GM21576 (cell line): Measurements from ENCODE around the gene C8G.

ENCODE experiments used
- ATAC-seq: cut with Tn5 transposase; IDR thresholded peaks from one replicate; pipeline ENCODE4 v1.9.1; 2021; ENCODE audit warnings: mild to moderate bottlenecking, moderate library complexity; ENCODE audit not compliant: unreplicated experiment

The C8G gene

DNA sequence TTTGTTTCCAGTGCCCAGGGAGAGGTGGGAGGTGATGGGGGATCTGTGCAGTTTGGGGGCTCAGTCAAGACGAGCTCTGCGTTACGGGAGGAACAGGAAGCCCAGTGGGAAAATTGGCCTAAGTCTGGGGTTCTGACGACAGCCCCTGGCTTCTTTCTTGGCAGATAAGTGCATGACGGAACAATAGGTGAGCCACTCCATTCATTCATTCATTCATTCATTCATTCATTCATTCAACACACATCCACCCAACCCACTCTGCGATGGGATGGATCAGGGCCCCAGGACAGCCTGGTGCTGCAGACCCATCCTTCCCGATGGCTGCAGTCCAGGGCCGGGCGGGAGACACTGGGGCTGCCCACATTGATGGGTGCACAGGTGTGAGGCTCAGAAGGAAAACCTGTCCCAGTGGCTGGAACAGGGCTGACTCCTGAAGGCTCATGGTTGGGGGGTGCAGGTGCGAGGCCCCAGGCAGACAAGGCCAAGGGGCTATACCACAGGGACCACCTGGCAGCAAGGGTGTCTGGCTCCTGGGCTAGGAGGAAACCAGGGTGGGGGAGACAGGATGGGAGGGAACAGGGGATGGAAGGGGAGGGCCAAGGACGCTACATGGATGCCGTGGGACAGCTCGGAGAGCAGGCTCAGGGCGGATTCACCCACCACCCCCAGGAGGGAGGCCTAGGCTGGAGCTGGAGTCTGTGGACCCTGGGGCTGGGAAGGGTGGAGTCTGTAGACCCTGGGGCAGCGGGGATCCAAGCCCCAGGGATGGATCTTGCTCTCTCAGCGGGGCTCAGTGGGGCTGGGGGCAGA is 35.8 kb downstream of the C8G start:
- no peak for ATAC-seq

DNA sequence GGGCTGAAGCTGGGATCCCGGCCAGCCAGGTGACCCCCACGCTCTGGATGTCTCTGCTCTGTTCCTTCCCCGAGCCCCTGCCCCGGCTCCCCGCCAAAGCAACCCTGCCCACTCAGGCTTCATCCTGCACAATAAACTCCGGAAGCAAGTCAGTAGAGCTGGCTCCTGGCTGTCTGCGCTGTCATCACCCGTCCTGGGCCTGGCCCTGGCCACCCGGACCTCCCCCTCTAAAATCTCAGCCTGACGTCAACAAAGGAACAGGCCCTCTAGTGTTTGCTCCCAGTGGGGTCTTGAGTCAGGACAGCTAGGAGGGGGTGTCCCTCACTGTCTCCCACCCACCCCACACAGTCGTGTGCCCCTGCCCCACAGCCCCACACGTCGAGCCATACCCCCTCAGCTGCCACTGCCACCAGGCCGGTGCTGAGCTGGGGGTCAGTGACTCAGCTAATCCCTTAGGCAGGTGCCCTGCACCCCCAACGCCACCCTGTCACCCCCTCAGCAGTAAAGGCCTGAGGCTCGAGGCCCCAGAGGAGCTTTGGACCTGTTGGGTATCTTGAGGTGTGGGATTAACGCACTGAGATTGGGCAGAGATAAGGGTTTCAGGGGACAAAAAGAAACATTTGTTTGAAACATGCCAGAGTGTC is 36.7 kb downstream of the C8G start:
- no peak for ATAC-seq

DNA sequence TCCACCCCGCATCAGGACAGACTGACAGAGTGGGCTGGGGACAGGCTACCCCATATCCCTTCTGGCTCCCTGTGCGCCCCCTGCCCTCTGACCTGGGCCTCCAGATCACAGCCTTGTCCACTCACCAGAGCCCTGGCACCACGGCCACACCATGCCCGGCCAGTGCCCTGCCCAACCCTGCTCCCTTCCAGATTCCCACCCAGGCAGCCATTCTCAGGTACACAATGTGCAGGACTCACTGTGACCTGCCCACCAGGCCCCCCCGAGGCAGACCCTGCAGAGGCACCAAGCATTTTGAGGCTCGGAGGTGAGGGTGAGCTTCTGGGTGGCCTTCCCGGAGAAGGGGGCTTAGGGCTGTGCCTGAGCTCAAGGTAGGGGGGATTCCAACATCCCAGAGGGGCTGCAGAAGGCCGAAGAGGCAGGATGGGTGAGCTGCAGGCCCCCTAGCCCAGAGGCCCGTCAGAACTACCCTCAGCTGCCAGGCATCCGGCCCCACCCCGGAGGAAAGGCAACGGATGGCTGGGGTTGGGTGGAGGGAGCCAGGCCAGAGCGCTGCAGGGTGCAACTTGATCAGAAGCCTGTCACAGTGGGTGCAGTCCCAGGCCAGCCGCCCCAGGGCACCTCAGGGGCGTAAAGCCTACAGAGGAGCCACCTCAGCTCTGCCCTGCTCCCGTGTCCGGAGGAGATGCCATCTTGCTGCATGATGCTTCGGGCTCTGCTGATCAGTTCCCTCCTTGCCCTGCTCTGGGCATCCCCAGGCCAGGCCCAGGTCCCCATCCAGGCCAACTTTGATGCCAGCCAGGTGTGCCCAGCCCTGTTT is 37.4 kb downstream of the C8G start, which contains the start of gene LCNL1:
TSS of gene LCNL1 (plus strand) at position 762 of the 820 bp plus-strand sequence. CDS start 594 bp downstream, outside the sequence.
- ATAC-seq = no peak

- ATAC-seq = no peak
Measured at GRCh38 chr9:136983167-136983566, 38.1 kb downstream of the C8G start.

DNA sequence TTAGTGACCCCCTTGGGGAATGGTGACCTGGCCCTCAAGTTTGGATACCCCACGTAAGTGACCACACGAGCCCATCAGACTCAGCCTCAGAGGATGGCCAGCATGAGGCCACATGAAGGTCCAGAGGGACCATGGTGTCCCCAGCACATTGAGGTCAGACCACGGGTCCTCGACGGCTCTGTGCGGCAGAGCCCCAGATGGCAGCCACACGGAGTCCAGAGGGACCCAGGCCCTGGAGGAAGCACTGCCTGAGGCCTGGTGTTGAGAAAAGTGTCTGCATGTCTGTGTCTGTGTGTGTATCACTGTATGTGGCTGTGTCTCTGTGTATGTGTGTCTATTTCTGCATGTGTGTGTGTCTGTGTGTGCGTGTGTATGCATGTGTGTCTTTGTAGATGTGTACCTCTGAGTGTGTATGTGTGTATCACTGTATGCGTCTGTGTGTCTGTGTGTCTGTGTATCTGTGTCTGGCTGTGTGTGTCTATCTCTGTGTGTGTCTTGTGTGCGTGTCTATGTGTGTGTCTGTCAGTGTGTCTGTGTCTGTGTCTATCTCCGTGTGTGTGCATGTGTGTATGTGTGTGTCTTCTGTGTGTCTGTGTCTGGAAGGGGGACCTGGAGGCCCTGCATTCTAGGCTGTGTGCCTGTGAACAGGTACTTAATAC is 38.7 kb downstream of the C8G start:
- ATAC-seq = no peak

- no peak for ATAC-seq
Measured at GRCh38 chr9:136984464-136985026, 39.5 kb downstream of the C8G start.

DNA sequence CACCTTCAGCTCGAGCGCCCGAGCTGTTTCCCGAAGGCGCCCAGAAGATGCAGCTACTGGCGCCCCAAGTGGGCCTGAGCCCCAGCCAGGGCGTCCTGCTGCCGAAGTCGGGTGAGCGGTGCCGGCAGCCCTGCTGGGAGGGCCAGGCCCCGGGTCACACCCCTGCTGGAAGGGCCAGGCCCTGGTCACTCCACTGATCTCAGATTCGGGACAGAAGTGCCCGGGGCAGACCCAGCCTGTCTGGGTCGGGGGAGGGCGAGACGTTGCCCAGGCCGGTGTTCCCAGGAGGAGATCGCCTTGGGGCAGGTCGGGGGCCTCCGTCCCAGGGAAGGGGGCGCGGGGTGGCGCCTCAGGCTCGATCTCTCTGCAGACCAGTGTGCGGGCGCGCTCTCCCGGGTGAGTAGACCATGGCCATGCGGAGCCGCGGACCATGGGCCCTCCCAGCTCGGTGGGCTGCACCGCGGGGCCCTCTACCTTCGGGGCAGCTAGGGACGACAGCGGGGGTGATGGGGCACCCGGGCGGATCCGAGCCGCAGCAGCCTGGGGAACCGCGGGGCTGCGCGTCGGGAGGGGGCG is 40.1 kb downstream of the C8G start:
- no peak for ATAC-seq

DNA sequence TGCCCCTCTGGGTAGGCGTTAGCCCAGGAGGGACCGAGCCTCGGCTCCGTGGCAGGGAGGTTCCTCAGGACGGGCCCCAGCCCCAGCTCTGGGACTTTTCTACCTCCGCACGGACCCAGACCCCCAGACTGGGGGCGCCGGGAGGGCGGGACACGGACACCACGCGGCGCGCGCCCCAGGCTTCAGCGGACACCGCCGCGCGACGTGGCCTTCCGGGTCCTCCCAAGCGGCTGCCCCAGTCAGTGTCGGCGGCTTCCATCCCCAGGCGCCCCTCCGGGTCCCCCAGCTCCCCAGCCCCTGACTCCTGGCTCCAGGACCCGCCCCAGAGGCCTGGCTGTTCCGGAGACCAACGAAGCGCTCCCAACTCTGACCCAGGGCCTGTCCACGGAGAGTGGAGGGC is 40.8 kb downstream of the C8G start:
- no peak for ATAC-seq

GRCh38 chr9:136988872-136989271 is 43.8 kb downstream of the C8G start:
- ATAC-seq = no peak

DNA sequence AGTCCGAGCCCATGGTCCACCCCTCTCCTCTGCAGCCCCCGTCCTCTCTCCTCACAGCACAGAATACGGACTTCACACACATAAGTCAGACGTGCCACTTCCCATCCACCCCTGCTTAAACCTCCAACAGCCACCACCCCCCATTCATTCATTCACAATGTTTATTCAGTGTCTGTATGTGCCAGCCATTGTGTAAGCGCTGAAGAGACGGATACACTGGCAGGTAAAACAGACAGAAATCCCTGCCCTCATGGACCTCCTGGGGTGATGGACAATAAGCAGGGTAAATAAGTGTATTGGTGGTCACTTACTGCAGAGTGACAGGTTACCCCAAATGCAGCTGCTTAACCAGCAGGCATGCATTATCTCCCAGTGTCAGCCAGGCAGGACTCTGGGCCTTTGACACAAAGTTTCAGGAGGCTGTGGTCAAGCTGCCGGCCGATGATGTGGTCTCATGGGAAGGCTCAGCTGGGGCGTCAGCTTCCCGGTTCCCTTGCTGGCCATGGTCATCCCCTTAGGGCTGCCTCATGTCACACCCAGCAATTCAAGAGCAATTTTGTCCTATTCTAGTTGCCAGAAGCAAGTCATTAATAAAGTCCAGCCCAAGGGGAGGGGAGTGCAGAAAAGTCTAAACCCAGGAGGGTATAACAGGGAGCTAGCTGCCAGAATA is 45.3 kb downstream of the C8G start:
- no peak for ATAC-seq

DNA sequence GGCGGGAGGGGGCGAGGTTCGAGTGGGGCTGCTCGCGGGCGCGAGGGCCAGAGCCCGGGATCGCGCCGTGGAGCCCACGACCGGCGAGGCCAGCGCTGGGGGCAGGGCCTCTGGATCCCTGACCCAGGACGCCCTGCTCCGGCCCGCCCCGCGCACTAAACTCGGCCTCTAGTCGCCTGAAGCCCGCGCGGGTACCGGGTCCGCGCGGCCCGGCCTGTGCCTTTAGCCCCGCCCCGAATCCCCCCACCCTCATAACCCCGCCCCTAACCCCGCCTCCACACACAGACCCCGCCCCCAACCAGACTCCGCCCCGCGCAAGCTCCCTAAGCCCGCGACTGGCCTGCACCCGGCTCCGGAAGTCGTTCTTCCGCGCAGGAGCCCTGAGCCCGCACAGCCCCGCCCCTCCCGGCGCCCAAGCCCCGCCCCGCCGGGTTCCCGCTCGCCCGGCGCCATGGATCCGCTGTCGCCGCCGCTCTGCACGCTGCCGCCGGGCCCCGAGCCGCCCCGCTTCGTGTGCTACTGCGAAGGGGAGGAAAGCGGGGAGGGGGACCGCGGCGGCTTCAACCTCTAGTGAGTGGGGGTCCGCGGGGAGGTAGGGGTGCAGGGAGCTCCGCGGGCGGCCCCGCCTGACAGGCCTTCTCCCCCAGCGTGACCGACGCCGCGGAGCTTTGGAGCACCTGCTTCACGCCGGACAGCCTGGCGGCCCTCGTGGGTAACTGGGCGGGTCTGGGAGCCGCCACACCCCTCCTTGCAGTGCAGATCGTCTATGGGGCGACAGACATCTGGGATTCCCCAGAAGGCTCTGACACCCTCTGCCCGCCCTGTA is 47.2 kb downstream of the C8G start, which contains the start of gene PAXX:
TSS of gene PAXX (plus strand) at position 430 of the 826 bp plus-strand sequence. CDS start at position 452, 22 bp downstream.
- peak; percentile 74 for ATAC-seq

DNA sequence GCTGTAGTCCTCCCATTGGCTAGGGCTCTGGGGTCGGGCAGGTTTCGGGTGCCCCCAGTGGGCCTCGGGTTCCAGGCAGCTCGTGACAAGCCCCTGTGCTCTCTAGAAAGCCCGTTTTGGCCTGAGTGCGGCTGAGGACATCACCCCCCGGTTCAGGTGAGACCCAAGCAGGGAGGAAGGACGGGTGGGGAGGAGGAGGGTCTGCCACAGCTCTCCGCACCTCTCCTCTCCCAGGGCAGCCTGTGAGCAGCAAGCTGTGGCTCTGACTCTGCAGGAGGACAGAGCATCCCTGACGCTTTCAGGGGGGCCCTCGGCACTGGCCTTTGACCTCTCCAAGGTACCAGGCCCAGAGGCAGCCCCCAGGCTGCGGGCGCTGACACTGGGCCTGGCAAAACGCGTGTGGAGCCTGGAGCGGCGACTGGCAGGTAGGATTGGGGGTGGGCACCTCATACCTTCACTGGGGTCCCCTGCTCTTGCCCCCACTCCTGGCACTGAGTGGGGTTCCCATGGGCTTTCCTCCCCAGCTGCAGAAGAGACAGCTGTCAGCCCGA is 47.9 kb downstream of the C8G start:
- ATAC-seq = no peak

DNA sequence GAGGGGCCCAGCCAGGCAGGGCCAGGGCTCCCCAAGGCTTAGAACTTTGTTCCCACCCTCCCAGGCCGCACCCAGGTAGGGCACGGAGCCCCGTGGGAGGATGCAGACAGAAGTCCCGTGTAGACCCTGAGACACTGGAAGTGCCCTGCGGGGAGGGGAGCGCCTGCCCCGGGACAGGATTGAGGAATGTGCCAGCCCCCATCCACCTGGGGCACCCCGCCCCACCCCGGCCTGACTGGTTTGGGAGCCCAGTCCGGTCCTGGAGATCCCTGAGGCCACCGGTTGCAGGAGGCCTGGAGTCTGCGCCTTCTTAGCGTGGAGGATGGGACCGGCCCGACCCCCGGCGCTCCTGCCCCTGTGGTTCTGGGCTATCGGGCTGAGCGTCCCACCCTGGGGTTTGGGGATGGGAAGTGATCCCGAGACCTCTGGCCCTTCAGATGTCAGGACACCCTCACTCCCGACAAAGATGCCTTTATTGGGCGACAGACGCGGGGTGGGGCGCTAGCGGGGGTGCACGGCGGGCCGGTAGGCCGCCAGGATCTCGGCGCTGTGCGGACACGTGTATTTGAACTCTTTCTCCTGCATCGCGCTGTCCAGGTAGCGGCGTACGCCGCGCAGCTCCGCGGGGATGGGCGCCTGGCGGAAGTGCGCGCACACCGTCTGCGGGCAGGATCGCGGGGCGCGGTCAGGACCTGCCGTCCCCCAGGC is 49.3 kb downstream of the C8G start:
- ATAC-seq = no peak

DNA sequence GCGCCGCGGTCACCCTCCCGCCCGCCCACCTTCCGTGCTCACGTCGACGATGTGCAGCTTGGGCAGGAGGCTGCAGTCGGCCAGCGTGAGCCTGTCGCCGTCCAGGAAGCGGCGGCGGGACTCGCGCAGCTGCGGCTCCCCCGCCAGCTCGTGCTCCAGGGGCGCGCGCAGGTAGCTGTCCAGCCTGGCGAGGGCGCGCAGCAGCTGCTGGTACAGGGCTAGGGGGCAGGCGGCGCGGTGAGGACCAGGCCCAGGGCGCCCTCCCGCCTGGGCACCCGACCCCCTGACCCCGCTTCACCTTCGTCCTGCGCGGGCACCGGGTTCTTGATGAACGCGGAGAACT is 49.8 kb downstream of the C8G start:
- ATAC-seq = no peak

DNA sequence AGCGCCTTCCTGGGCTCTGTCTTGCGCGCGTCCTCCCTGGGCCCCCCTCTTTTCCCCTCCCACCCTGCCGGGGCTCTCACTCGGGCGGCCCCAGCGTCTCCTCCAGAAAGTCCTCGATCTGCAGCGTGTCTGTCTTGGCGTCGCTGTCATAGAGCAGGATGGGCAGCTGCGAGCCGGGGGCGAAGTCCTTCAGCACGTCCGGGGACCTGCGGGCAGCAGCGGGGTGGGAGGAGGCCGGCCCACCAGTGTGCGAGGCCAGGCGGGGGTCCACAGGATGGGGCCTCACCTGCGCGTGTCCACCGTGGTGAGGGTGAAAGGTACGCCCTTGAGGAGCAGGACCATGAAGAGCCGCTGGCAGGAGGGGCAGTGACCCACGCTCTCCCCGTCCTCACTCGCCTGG is 50.3 kb downstream of the C8G start:
- ATAC-seq = no peak

DNA sequence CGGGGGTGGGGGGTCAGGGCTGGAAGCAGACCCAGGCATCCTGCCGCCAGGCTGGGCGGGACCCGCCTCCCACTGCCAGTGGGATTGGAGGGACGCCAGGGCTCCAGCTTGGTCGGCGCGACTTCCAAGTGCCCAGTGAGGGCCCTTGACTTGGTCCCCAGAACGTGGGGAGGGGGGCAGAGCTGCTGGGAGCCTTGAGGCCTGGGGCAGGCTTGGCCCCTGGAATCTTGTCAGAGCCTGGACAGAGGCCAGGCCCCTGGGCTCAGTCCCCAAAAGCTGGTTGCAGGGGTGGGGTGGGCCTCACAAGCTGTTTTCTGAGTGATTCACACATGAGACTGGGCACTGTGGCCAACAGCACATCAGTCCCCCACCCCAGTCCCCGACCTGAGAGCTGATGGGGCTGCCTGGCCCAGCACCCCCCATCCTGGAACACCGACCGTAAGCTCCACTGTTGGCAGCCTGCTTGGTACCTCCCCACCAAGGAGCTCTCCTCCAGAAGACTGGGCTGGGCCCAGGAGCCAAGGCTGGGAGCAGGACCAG is 50.8 kb downstream of the C8G start:
- ATAC-seq = no peak
